RWPE2 (cell line): Measurements from ENCODE around the gene GNS.

Experiments
- ATAC-seq: fragments of 200-7000 bp; cut with Tn5 transposase; 3 replicates; pipeline ENCODE4 v1.9.1; 2021; ENCODE audit warnings: low read depth
- DNase-seq: peaks from one replicate; pipeline ENCODE4 v3.0.0-alpha.2; 2020; ENCODE audit warnings: low spot score
- H3K27ac ChIP-seq: fragments of 450-650 bp; 2 replicates; pipeline ENCODE4 v1.5.1; 2017; ENCODE audit warnings: mild to moderate bottlenecking; ENCODE audit not compliant: poor library complexity, severe bottlenecking
- H3K27me3 ChIP-seq: fragments of 250-450 bp; sonication (Bioruptor Pico); 2 replicates; pipeline ENCODE4 v1.5.1; 2021; ENCODE audit warnings: mild to moderate bottlenecking, moderate library complexity; ENCODE audit not compliant: insufficient read depth, poor library complexity, severe bottlenecking
- H3K36me3 ChIP-seq: fragments of 250-450 bp; sonication (Bioruptor Pico); 2 replicates; pipeline ENCODE4 v1.5.1; 2020; ENCODE audit warnings: low read depth, mild to moderate bottlenecking, moderate library complexity
- H3K4me1 ChIP-seq: fragments of 250-450 bp; sonication (Bioruptor Pico); 2 replicates; pipeline ENCODE4 v1.5.1; 2021; ENCODE audit warnings: mild to moderate bottlenecking, moderate library complexity; ENCODE audit not compliant: insufficient read depth, poor library complexity, severe bottlenecking
- H3K4me3 ChIP-seq: fragments of 250-450 bp; sonication (Bioruptor Pico); 2 replicates; pipeline ENCODE4 v1.5.1; 2021; ENCODE audit warnings: mild to moderate bottlenecking, moderate library complexity; ENCODE audit not compliant: severe bottlenecking
- H3K9me3 ChIP-seq: fragments of 250-450 bp; sonication (Bioruptor Pico); 2 replicates; pipeline ENCODE4 v1.5.1; 2021; ENCODE audit warnings: mild to moderate bottlenecking, moderate library complexity; ENCODE audit not compliant: severe bottlenecking
- TF ChIP-seq, protein P1 (sequence below): fragments of 450-650 bp; IDR thresholded peaks from one replicate; pipeline ENCODE4 v1.5.1; 2017; ENCODE audit warnings: mild to moderate bottlenecking, moderate library complexity; ENCODE audit not compliant: poor library complexity, severe bottlenecking

GNS gene

GRCh38 chr12:64759035-64759894 lies at the start of gene GNS:
Gene GNS (minus strand): TSS chr12:64759406. CDS start chr12:64759276, 130 bp downstream.
- peak; percentile 86 for DNase-seq
- Histone ChIP-seq H3K9me3 (no peaks in the 10 kb centered on the region), H3K36me3 (no peaks in the 10 kb centered on the region), H3K27ac (peak within 1 kb of the TSS; percentile 53), H3K4me1 (no peaks in the 10 kb centered on the region), H3K27me3 (no peaks in the 10 kb centered on the region), H3K4me3 (peak within 1 kb of the TSS; percentile 64)
- ATAC-seq: peak; percentile 89
- TF ChIP-seq, protein P1, sequence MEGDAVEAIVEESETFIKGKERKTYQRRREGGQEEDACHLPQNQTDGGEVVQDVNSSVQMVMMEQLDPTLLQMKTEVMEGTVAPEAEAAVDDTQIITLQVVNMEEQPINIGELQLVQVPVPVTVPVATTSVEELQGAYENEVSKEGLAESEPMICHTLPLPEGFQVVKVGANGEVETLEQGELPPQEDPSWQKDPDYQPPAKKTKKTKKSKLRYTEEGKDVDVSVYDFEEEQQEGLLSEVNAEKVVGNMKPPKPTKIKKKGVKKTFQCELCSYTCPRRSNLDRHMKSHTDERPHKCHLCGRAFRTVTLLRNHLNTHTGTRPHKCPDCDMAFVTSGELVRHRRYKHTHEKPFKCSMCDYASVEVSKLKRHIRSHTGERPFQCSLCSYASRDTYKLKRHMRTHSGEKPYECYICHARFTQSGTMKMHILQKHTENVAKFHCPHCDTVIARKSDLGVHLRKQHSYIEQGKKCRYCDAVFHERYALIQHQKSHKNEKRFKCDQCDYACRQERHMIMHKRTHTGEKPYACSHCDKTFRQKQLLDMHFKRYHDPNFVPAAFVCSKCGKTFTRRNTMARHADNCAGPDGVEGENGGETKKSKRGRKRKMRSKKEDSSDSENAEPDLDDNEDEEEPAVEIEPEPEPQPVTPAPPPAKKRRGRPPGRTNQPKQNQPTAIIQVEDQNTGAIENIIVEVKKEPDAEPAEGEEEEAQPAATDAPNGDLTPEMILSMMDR: no peak

DNA sequence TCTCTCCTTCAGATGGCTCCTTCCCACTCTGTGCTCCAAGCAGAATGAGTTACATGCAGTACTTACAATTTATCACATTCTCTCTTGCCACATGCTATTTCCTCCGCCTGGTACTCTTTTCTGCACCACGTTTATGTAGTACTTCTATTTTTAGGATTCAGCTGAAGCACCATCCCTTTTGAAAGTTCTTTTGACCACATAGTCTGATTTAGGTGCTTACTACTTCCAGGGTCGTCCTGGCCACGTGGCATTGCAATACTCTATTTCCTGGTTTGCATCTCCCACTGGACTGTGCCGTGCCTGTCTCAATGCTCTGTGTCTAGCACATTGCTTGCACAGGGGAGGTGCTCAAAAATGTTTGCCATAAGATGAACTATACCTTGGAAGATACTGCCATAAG lies 48.9 kb upstream of the GNS start:
- no peaks in the 10 kb centered on the region for H3K36me3 ChIP-seq
- DNase-seq (no peak), ATAC-seq (no peak)
- no peak overlapping the region for H3K4me3 ChIP-seq
- peaks cover 11% of the 10 kb centered on the region for H3K4me1 ChIP-seq
- TF ChIP-seq, protein P1: no peak
- no peaks in the 10 kb centered on the region for H3K27me3 ChIP-seq
- H3K9me3 ChIP-seq: no peaks in the 10 kb centered on the region
- no peak overlapping the region for H3K27ac ChIP-seq

DNA sequence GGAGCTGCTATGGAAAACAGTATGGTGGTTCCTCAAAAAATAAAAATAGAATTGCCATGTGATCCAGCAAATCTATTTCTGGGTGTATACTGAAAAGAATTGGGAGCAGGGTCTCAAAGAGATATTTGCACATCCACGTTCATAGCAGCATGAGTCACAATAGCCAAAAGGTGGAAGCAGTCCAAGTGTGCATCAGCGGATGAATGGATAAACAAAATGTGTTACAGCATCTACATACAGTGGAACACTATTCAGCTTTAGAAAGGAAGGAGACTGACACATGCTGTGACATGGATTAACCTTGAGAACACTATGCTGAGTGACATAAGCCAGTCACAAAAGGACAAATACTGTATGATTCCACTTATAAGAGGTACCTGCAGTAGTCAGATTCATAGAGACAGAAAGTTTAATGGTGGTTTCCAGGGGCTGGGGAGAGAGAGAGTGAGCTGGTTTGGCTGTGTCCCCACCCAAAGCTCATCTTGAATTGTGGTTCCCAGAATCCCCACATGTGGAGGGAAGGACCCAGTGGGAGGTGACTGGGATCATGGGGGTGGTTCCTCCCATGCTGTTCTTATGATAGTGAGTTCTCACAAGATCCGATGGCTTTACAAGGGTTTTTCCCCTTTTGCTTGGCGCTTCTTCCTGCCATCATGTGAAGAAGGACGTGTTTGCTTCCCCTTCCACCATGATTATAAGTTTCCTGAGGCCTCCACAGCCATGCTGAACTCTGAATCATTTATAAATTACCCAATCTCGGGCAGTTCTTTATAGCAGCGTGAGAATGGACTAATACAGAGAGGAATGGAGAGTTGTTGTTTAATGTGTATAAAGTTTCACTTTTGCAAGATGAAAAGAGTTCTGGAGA lies 47.6 kb upstream of the GNS start:
- Histone ChIP-seq H3K4me3 (no peak overlapping the region), H3K9me3 (no peaks in the 10 kb centered on the region), H3K27me3 (no peaks in the 10 kb centered on the region), H3K36me3 (no peaks in the 10 kb centered on the region), H3K4me1 (peaks cover 11% of the 10 kb centered on the region), H3K27ac (no peak overlapping the region)
- DNase-seq (no peak), ATAC-seq (peak; percentile 56)
- TF ChIP-seq, protein P1: no peak

DNA sequence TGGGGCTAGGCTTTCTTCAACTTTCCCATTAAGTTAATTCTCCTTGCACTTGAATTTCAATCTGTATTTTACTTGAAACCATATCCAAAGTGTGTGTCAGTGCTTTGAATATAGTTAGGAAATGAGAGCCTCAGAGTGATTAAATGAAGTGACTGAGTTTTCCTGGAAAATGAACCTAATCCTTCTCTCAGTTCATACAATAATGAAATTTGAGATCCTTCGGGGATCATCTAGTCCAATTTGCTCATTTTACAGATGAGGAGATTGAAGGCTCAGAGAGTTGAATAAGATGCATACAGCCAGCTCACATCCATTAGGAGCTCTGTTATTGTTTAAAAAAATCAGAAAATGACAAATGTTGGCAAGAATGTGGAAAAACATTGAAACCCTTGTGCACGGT lies 47.0 kb upstream of the GNS start:
- Histone ChIP-seq H3K4me3 (no peak overlapping the region), H3K27me3 (no peaks in the 10 kb centered on the region), H3K4me1 (peaks cover 8% of the 10 kb centered on the region), H3K9me3 (no peaks in the 10 kb centered on the region), H3K36me3 (no peaks in the 10 kb centered on the region), H3K27ac (no peak overlapping the region)
- DNase-seq: no peak
- no peak for ATAC-seq
- TF ChIP-seq, protein P1: no peak
